HS-5 (cell line): ENCODE data around the gene RELL1.

Experiments
- DNase-seq: peaks from one replicate; pipeline ENCODE4 v3.0.0-alpha.2; 2012; ENCODE audit warnings: low read depth

RELL1 gene

DNA sequence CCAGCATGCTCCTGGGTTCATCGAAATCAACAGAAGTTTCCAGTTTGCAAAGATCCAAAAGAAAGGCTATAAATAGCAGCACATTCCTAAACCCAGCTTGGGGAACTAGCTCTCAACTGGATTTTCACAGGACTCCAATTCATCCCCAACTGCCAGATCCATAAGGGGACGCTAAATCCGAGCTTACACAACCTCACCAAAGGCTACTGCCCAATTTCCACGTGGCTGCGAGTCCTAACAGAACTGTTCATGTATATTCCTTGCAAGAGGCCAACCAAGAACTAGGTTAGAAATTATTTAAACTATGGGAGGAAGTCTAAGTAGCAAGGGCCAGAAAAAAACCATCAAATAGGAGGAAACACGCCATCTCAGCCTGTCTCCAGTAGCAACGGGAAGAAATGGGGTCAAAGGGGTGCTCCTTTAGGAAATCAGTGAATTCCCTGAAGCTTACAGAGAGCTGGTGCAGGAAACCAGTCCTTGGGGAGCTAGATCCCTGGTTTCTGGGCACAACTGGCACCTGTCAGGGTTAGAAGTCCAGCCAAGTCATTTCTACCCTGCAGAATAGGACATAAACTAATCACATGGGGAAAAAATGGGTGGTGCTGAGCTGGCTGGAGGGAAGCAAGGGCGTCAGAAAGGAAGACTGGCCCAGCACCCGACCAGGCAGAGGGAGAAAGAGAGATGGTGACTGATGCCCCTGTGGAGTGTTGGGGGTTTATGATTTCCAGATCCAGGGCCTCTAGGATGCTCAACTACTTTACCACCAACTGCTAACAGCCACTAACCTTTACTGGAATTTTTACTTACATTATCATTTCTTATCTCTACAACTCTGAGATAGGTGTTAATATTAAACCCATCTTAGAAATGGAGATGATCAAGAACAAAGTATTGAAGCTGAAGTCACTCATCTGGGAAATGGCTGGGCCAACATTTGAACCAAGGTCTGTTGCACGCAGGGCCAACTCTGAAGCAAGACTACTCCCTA lies 20.5 kb downstream of the RELL1 start:
- DNase-seq, result no peak

DNA sequence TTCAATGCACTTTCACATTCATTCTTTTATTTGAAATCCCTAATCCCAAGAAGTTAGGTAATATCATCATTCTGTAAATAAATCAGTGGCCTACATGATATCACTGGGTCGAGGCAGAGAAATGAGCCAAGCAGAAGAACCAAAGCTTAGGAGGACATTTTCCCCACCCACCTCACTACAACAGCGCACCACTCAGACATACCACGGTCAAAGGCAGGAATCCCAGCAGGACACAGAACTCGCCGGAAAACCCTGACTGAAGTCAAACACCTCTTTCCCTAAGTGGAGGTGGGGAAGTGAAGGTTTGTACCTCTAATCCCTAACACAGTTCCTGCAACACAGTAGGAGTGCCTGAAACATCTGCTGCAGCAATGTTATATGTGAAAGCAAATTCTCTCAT lies 21.5 kb downstream of the RELL1 start:
- DNase-seq, result no peak

DNA sequence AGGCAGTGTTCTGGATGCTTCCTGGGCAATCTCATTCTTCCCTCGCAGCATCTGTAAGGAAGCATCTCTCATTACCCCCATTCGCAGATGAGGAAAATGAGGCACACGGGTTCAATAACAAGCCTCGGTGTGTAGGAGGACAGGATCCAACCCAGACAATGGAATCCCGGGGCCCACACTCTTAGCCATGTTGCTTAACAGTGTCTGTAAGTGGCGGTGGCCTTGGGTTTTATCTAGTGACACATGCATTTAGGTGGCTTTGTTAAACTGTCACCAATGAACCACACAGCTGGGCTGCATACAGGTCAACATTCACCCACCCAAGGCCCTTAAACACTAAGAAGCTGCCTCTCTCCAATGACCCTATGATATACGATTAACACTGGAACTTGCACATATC lies 22.6 kb downstream of the RELL1 start:
- DNase-seq, result no peak

DNA sequence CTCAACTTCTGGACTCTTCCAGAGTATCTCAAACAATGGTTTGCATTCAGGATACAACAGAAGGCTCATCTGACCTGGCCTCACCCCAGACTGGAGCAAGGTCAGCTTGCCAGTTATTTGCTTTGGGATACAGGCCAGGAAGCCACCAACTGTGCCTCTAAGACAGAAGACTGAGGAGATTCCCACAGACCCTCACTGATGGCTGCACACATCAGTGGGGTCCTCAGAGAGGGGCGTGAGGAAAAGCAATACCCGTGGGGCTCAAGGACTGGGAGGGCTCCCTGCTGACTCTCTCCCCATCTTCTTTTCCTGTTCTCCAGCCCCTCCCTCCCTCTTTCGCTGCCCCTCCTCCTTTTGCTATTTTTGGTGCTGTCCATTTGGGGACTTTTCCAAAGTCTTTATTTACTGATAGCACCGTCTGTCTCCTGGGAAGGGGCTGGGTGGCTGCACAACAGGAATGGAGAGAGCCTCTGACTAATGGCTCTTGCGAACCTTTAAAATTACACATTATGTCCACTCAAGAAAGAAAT lies 23.2 kb downstream of the RELL1 start:
- DNase-seq, result no peak

DNA sequence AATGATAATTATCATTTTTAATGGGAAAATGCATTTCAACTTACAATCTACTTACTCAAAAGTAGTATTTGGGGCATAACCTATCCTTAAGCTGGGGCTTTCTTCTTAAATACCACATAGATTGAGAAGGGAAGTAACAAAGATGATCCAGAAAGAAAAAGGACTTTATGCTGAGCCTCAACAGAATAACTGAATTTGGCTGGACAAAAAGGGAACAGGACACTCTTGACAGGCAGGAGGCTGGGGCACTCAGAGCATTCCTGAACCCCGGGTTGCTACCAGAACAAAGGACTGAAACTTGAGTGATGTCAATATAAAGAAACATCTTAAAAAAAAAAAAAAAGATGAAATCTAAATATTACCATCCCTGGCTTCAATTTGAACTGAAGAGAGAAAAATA lies 23.9 kb downstream of the RELL1 start:
- no peak for DNase-seq

DNA sequence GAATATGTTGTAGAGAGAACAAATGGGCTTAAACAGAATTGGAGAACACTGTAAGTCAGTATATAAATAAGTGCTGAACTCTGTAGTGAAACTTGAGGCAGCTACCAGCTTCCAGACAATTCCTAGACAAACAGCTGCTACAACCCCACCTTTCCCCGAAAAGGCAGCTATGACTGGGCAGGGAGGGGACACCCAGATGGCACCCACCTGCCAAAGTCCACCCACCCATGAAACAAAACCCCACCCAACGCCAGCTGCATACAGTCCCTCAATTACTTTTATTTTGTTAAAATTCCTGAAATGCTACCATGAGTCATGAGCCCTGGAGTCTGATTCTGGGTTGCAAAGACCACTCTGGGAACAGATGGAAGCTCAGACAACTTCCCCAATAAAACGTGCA lies 24.4 kb downstream of the RELL1 start:
- DNase-seq, result no peak

DNA sequence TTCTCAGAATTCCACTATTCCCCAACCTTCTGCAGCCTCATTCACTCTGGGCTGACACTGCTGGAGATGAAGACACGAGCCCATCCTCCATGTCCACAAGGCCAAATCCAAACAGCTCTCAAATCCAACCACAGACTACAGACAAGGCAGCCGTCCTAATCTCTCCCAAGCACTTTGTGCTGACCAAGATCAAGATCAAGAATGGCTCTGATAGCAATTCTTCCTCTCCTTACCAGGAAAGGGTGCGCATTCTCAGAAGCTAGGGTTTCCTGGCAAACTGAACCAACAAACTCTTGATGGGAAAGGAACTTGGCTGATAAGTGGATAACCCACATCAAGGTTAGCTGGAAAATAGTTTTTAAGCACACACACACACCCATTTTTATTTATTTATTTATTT lies 26.5 kb downstream of the RELL1 start:
- DNase-seq, result no peak

DNA sequence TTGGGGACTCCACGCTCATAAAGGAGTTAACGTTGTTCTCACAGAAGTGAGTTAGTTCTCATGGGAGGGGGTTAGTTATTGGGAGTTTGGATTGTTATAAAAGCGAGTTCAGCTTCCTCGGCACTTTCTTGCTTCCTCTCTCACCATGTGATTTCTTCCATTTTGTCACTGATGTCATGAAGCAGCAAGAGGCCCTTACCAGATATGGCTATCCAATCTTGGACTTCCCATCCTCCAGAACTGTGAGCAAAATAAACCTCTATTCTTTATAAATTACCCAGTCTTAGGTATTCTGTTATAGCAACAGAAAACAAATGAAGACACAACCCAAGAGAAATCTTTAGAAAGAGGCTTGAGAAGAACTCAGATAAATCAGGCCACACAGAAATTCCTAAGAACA lies 29.5 kb downstream of the RELL1 start:
- no peak for DNase-seq

DNA sequence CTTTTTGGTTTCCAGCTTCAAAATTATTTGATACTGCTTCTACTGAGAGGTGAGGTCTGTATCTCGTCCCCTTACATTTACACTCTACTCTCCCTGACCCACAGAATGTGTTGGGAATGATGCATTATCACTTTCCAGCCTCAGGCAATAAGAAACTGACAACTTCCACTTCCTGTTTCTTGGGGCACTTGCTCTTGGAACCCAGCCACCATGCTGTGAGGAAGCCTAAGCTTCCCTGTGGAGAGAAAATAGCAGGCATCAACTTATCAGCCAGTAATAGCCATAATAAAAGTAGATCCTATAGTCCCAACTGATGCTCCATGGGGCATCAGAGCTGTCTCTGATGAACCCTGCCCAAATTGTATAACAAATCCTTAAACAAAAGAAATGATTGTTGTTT lies 32.6 kb downstream of the RELL1 start:
- no peak for DNase-seq

DNA sequence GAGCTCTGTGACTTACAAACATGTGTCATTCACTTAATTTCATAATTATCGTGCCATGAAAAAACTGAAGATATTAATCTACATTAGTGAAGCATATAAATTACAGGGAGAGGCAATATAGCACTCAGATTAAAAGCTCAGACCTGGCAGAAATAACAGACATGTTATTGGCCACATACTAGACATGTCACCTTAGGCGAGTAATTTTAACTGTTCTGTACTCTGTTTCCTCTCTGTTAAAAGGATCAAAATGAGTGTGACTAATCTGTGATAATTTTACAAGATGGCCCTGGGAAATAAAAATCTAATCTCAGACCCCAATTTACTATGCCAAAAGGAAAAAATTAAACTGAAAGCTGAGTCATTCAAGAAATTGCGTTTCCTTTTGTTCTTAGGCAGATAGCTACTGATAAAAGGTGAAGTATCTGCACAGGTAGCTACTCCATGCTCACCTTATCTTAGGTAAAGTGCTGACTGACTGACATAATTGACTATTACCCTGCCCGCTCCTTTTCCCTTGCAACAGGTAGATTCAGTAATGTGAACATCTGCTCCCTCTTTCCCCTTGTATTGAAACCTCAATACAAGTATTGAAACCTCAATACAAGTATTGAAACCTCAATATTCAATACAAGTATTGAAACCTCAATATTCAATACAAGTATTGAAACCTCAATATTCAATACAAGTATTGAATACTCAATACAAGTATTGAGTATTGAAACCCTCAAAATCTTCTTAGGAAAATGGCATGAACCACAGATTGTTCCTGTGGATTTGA lies 33.2 kb downstream of the RELL1 start:
- DNase-seq, result no peak

DNA sequence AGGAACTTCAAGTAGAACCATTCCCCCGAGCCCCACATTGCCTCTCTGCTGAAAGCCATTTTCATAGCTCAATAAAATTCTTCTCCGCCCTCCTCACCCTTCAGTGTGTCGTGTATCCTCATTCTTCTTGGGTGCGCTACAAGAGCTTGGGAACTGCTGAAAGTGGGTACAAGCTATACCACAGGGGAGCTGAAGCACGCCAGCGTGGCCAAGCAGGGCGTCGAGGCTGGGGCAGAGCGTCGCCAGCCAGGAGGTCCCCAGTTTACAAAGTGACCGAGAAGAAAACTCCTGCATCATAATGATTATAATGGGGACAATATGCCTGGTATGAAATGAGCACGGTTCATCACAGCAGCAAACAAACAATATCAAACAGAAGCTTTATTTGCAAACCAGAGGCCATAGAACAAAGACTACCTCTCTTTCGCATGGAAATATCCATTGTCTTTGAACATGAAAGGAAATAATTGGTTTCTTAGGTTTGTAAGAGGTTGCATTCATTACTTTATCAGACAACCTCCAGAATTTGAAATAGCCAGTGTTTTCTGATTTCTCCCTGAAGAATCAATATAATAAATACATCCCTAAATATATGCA lies 34.3 kb downstream of the RELL1 start:
- no peak for DNase-seq

DNA sequence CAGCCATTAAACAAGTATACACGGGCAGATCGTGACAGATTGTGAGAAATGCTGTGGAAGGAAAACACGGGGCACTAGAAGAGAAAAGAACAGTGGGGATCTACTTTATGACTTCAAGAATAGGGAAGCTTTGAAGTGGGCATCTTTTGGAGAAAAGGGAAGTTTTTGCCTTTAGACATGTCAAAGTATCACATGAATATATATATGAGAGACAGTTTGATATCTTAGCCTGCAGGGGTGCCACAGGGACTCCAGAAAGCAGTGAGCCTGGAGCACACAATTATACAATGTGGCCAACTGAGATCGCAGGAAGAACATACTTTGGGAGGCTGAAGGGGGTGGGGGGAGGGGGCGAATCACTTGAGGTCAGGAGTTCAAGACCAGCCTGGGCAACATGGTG lies 35.7 kb downstream of the RELL1 start:
- no peak for DNase-seq

DNA sequence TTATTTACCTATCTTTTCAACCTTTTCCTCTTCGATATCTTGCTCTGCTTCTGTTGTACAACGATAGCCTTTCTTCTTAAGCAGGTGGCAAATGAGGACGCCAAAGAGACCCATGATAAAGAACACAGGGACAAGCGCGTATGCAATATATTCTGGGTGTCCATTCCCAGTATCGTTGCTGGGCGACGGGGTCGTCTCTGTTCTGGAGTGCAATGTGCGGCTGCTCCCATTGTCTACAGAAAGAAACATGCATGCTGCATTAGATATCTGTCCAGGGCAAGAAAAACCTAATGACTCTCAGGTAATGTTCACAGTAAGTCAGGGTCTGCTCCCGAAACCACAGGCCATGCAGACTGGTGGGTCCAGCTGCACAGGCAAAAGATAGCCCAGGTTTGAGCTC lies 36.9 kb downstream of the RELL1 start:
- DNase-seq, result no peak

DNA sequence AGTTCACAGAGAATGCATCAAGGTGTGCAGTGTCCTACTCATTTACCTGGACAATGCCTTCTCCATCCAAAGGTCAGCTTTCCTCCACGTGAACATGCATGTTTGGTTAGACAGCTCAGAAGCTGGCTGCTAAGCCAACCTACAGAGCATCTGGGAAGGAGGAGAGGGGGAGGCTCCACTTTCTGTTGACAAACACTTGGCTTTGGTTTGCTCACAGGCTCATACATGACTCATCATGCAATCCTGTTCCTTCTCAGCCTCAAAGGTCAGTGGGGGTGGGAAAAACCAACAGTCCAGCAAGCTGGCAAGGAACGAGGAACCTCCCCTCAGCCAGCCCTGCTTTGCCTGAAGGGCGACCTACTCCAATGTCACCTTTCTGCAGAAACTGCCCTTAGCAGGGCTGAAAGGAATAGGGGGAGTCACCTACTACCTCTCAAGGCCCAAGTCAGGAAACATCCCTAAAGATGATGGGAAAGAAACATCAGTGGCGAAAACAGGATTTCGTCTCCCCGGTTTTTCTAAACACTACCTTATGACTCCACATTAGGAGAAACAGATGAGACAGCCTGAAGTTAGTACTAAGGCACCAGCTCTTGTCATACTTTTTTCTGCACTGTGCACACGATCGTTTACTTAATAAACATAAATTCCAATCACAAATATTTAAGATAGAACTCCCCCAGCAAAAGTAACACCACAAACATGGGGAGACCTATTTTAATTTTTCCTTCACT lies 37.9 kb downstream of the RELL1 start:
- peak; percentile 85 for DNase-seq

DNA sequence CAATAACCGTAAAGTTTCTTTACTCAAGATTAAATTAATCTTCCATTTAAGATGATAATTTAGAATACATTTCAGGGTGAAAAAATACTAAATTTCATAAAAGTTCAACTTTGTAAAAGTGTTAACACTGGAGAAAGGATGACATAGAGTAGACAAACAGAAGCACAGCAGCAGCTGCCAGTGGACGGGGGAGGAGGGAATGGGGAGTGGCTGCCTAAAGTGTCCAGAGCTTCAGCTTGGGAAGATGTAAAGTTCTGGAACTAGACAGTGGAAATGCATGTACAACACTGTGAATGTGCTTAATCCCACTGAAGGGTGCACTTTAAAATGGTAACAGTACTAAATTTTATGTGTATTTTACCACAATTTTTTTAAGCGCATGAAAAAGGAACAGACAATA lies 39.9 kb downstream of the RELL1 start:
- DNase-seq, result no peak

DNA sequence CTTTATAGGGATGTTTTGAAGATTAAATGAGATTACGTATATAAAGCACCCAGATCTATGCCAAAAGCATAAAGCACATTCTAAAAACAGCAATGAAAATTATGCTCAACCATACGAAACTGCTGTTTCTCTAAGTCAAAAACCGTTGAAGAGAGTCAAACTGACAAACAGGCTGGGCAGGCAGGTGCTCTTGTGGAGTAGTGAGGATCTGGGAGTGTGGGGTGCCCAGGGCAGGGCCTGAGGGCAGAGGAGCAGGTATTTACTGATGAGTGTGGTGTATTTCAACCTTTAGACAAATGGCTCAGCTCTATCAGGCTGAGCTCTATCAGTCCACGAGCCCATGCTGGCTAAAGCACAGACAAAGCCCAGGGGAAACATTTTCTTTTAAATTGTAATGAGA lies 40.4 kb downstream of the RELL1 start:
- DNase-seq, result no peak

DNA sequence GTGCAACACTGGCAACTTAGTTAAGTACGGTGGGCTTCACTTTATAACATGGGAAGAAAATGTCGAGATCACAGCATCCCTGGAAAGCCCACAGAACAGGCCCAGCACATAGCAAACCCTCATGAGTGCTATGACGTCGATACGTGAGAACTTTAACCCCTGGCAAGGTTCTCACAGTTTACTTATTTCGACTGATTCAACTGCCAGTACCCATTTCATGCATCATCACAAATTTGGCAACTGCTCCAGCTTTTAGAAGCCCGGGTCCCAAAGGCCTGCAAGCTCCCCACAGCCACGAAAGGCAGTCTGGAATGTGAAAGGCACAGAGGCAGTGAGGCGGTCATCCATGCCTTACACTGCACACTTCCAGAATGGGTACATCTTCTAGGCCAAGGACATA lies 41.2 kb downstream of the RELL1 start:
- no peak for DNase-seq

DNA sequence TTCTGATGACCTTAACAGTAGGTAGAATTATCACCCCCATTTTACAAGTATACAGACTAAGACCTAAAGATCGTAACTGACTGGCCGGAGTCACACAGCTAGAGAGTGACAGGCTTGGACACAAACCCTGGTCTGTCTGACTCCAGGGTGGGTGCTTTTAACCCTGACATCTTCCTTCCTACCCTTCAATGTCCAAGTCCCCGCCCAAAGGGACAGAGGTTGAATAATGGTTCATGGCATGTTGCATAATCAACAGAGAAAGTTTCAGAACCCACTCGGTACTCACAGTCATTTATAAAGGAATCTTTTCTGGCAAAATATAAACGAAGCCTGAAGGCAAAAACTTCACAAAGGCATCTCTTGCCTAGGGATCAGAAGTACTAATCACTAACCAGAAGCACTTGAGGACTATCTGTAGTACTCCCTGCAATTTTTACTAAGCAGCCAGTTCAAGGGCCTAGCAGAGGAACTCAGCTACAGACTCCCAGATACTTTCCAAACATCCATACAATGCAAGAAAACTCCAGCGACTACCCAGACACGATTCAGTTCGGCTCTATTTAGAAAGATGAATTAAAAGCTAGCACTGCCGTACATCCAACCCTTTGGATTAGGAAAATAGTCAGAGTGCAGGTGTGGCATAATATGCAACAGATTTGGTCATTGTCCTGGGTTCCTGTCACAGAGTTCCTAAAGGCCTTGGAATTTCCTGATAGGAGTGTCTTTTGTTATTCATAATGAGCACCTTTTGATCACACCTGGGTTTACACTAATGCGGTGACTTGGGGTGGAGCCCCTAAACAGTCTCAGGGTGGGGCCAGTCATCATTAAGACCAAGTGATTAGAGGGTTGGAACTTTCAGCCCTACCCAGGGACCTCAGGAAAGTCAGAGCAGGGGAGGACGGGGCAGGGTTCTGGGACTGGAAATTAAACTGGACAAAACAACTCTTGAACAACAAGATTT lies 44.0 kb downstream of the RELL1 start:
- DNase-seq, result no peak

DNA sequence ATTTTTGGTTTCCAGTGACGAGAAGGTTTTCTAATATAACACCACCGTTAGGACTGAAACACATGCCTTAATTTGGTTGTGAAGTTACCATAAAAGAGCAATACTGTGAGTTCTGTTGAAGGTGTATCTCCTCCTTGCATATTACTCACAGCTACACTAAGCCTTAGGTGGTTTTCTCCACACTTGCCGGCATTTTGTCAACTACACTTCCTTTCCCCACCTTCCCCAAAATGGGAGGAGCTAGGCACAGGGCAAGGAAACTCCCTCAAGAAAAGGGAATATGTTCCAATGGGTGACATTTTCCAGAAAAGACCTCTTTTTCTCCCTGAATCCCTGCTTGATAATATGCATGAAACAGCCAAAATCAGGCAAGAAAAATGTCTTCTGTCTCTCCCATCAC lies 44.8 kb downstream of the RELL1 start:
- DNase-seq, result no peak

DNA sequence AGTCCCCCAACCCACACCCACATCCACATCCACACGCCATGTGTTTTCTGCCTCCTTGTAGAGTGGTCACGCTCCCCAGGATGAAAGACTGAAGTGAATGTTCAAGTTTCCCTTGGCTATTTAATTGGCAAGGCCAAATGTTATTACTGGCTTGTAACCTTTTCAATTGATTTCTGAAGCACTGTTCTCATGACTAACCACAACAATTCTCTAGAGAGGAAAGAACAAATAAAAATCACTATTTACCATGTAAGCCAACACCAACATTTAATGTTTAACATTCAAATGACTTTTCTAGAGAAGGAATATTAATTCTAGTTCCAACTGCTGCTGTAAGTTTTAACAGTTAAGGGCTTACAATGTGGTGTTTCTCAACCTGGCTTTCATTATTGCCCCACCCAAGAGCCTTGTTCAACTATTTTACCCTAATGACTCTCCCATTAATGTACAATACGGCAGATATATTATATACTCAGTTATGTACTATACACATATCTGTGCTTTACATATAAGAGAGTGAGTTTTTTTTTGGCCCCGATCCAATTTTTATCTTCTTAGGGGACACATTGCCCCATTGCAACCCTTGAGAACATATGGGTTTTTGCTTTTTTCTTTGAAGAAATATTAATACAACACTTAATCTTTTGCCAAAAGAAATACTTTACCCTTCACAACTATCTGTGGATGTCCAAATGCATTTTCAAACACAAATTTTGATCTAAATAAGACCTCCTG lies 46.5 kb downstream of the RELL1 start:
- DNase-seq, result no peak
